Lung (tissue), 12 donors: ENCODE measurements around the gene FBN1. TPM values are rescaled to one million over a fixed set of nuclear protein-coding genes. Genes with fewer than 3 reads are reported as not detected.
A peak's percentile ranks its signal among the peaks of the same experiment; 100 is the strongest.

ENCODE experiments used
- ATAC-seq: fragments of 200-7000 bp; cut with Tn5 transposase; one replicate; pipeline ENCODE4 v1.9.1; 2020; ENCODE audit warnings: moderate number of reproducible peaks; ENCODE audit not compliant: insufficient read depth, low FRiP score
- DNase-seq, 3 donors: peaks; one replicate each; pipeline ENCODE4 v3.0.0-alpha.2; 2013 to 2017
- H3K27ac ChIP-seq, 2 donors: one replicate each; pipeline ENCODE4 v1.5.1; 2013; ENCODE audit warnings: mild to moderate bottlenecking in 2 of 2, moderate library complexity in 2 of 2, control low read depth in 1 of 2, inconsistent platforms in 1 of 2, low read depth in 1 of 2, low read length in 1 of 2
- H3K27me3 ChIP-seq, 3 donors: one replicate each; pipeline ENCODE4 v1.5.1; 2013; ENCODE audit warnings: low read length in 2 of 3; ENCODE audit not compliant: control insufficient read depth in 3 of 3, insufficient read depth in 3 of 3
- H3K36me3 ChIP-seq, 4 donors: one replicate each; pipeline ENCODE4 v1.5.1; 2013; ENCODE audit warnings: low read length in 4 of 4, mild to moderate bottlenecking in 1 of 4, moderate library complexity in 1 of 4; ENCODE audit not compliant: control insufficient read depth in 4 of 4, insufficient read depth in 4 of 4
- H3K4me1 ChIP-seq, 5 donors: one replicate each; pipeline ENCODE4 v1.5.1; 2013; ENCODE audit warnings: low read length in 5 of 5, mild to moderate bottlenecking in 2 of 5, moderate library complexity in 1 of 5; ENCODE audit not compliant: control insufficient read depth in 5 of 5, insufficient read depth in 5 of 5
- H3K4me3 ChIP-seq: one replicate; pipeline ENCODE4 v1.5.1; 2013; ENCODE audit warnings: mild to moderate bottlenecking, control low read depth, moderate library complexity
- H3K9ac ChIP-seq, 2 donors: one replicate each; pipeline ENCODE4 v1.5.1; 2013; ENCODE audit warnings: low read length in 2 of 2, control low read depth in 1 of 2; ENCODE audit not compliant: insufficient read depth in 1 of 2
- H3K9me3 ChIP-seq, 4 donors: one replicate each; pipeline ENCODE4 v1.5.1; 2013; ENCODE audit warnings: low read length in 3 of 4, mild to moderate bottlenecking in 1 of 4, moderate library complexity in 1 of 4; ENCODE audit not compliant: control insufficient read depth in 4 of 4, insufficient read depth in 3 of 4
- whole genome bisulfite sequencing, 2 donors: extraction: QIAGEN DNeasy Blood & Tissue Kit; methylation state at CpG; one replicate each; pipeline ENCODE4 v1.1.7; 2013; 5-methylcytosine and 5-hydroxymethylcytosine counted together
- polyA plus RNA-seq, 2 donors: library from polyadenylated mRNA; stranded (reverse); fragments of 200-250 nt; gene quantifications; one replicate each; pipeline ENCODE4 v1.2.1, GENCODE V29; 2013
- total RNA-seq, 2 donors: library from RNA; depleted of rRNA in 1 of 2; stranded (reverse); fragments of >200 nt in 1 of 2; gene quantifications; one replicate each; pipeline ENCODE4 v1.2.1, GENCODE V29; 2014 to 2021
- TF ChIP-seq, protein P1 (sequence below): IDR thresholded peaks from 2 replicates; pipeline ENCODE4 v1.5.1; 2012; ENCODE audit warnings: mild to moderate bottlenecking; ENCODE audit errors: control extremely low read depth, extremely low read depth
- donor health status: control.
- donor health status: control.
- donor health status: Bipolar disorder and iron deficiency.
- donor health status: healthy.
- donor health status: DM: yes; HTN: yes; CAD: no.

Gene FBN1
- total and polyA plus RNA-seq, 4 donors, result 6.0 to 170 (median 60.8) TPM

DNA sequence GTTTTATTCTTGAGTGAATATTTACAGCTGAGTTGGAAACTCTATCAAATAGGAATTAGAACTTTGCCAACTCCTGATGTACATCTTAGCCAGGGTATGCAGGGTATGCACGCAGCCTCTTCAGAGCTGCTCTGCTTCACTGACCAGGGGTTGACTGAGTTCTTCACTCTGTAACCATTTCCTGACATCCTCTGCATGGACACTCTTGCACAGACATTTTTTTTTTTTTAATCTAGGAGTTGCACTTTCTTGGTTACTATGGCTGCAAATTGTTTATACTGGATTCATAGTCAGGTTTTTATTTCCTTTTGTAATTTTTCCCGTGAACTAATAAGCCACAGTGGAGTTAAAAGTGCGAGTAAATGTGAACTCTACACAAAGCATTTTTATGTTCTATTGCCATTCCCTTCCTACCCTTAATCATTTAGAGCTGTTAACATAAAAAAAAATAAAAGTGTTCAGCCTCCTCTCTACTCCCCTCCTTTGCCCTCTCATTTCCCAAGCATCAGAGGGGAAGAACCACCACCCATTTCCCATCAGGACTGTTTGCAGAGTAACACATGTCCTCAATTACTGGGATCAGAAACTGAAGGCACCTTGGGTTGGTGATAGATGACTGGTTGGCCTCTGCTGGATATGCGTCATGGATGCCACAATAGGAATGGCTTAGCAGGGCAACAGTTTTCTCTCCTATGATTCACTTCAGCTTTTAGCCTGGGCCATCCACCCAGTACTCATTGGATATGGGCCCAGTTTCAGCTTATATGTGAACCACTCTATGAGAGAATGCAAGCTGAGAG lies 260.3 kb downstream of the FBN1 start:
- Histone ChIP-seq H3K36me3 (no peaks in the 10 kb centered on the region), H3K4me1 (peaks cover 0 to 6% (median 3%) of the 10 kb centered on the region in 5 donors), H3K27me3 (peaks cover 0 to 2% (median 0%) of the 10 kb centered on the region in 3 donors), H3K4me3 (no peak overlapping the region), H3K9me3 (peaks cover 0 to 2% (median 0%) of the 10 kb centered on the region in 4 donors), H3K9ac (no peak overlapping the region), H3K27ac (no peak overlapping the region)
- WGBS, 2 donors, result 77 to 86% methylated on average over 4 of the region's 4 CpGs
- ATAC-seq (no peak), DNase-seq (no peak)
- TF ChIP-seq, protein P1, sequence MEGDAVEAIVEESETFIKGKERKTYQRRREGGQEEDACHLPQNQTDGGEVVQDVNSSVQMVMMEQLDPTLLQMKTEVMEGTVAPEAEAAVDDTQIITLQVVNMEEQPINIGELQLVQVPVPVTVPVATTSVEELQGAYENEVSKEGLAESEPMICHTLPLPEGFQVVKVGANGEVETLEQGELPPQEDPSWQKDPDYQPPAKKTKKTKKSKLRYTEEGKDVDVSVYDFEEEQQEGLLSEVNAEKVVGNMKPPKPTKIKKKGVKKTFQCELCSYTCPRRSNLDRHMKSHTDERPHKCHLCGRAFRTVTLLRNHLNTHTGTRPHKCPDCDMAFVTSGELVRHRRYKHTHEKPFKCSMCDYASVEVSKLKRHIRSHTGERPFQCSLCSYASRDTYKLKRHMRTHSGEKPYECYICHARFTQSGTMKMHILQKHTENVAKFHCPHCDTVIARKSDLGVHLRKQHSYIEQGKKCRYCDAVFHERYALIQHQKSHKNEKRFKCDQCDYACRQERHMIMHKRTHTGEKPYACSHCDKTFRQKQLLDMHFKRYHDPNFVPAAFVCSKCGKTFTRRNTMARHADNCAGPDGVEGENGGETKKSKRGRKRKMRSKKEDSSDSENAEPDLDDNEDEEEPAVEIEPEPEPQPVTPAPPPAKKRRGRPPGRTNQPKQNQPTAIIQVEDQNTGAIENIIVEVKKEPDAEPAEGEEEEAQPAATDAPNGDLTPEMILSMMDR, result no peak

DNA sequence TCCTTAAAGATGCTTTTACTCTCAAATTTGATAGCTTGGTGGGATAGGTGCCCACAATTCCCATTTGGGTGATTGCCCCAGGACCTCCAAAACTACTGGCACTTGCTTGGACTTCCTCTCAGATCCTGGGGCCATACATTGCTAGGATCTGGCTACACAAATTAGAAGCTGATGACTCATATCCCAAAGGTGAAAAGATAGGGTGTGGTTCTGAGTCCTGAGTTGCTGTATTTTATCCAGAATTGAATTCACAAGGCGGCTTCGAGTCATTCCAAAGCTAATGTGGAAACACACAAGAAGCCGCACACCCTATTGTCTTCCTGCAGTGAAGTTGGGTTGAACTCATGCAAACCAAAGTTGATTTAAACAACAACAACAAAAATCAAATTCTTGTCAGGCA lies 260.9 kb downstream of the FBN1 start:
- H3K9ac ChIP-seq, result no peak overlapping the region
- H3K4me3 ChIP-seq, result no peak overlapping the region
- H3K27ac ChIP-seq, result no peak overlapping the region
- DNase-seq, result no peak
- H3K4me1 ChIP-seq, result peaks cover 0 to 6% (median 3%) of the 10 kb centered on the region in 5 donors
- no peak for ATAC-seq
- H3K36me3 ChIP-seq, result no peaks in the 10 kb centered on the region
- 87 to 92% methylated on average over 3 of the region's 3 CpGs for WGBS, 2 donors
- H3K9me3 ChIP-seq, result peaks cover 0 to 2% (median 0%) of the 10 kb centered on the region in 4 donors
- peaks cover 0 to 2% (median 0%) of the 10 kb centered on the region in 3 donors for H3K27me3 ChIP-seq
- TF ChIP-seq, protein P1, result no peak

DNA sequence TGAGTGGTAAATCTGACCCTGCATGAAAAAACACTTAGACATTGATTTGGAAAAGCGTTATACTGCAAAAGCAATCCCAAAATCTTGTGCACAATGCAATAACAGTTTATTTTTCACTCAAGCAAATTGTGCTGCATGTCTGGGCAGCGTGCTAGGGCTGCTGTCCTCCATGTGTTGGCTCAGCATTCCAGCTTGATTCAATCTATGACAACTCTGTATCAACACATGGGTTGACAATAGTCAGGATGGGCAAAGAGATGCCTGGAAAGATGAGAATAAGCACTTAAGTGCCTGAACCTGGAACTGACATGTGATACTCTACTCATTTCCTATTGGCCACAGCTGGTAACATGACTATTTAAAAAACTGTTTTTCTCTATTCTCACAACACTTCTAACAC lies 262.5 kb downstream of the FBN1 start:
- ATAC-seq, result no peak
- H3K9ac ChIP-seq, result no peak overlapping the region
- H3K9me3 ChIP-seq, result peaks cover 0 to 2% (median 0%) of the 10 kb centered on the region in 4 donors
- peak in 2 of 3 donors; percentile 27 to 58 for DNase-seq
- no peaks in the 10 kb centered on the region for H3K36me3 ChIP-seq
- TF ChIP-seq, protein P1, result no peak
- no peak overlapping the region for H3K4me3 ChIP-seq
- H3K27ac ChIP-seq, result no peak overlapping the region
- H3K27me3 ChIP-seq, result peaks cover 0 to 2% (median 0%) of the 10 kb centered on the region in 3 donors
- H3K4me1 ChIP-seq, result peaks cover 0 to 3% (median 2%) of the 10 kb centered on the region in 5 donors
- WGBS, 2 donors, result 77 to 93% methylated on average over 2 of the region's 2 CpGs
